GM21717 (cell line): ENCODE results near the gene SLC49A3.
"Not testable (repeated sequence)": the region's sequence is repeated elsewhere in the genome, so short reads cannot be mapped to it uniquely, and the experiment has no call there.

Source experiments
- ATAC-seq: cut with Tn5 transposase; IDR thresholded peaks from one replicate; pipeline ENCODE4 v1.9.1; 2021; ENCODE audit warnings: mild to moderate bottlenecking, moderate library complexity; ENCODE audit not compliant: unreplicated experiment

The SLC49A3 gene

DNA sequence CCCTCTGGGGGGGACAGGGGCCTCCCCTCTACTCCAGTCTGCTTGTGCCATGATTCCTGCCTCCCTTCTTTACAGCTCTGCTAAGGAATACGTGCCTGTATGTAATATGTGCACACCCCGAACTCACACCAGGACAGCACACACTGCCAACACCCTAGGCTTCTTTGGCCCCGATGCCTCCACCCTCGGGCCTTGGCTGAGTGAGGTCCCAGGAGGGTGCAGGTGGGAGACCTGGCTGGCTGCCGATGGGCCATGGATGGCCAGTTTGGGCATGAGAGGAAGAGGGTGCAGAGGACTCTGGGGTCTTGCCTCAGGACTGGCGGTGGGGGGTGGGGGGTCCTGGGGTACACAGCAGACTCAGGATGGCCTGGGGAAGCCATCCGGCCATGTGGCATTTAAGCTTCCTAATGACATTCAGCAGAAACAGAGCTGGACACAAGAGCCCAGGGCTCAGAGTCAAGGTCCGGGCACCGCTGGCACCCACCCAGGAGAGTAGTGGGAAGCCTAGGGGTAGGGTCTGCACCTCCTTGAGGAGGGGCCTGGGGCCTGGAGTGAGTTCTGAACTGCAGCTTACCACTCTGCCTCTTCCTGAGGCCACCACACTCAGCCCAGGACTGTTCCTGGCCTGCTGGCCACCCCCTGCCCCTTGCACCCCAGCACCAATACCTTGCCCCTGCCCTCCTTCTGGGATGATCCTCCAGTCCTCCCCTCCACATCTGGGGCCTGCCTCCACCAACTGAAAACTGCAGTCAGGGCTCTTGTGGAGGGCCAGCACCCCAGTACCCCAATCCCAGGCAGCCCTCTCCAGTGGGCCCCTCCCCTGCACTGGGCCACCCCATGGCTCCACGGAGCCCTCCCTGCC lies 14.6 kb upstream of the SLC49A3 start:
- no peak for ATAC-seq

DNA sequence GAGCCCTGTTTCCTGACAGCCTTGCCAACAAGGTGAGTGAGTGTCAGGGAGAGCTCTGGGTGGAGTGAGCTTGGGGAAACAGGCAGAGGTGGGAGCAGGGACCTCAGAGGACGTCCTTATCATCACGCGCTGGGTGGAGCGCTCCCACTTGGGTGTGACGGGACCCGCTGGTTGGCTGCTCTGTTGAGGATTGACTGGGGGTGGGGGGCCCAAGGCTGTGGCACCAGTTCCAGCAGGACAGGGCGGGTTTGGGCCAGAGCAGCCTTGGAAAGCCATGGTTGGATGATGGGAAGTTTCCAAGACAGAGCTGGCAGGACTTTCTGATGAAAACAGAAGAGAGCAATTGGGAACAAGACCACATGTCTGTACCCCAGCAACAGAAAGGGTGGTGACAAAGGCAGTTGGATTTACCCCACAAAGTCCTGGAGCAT lies 13.7 kb upstream of the SLC49A3 start:
- no peak for ATAC-seq

DNA sequence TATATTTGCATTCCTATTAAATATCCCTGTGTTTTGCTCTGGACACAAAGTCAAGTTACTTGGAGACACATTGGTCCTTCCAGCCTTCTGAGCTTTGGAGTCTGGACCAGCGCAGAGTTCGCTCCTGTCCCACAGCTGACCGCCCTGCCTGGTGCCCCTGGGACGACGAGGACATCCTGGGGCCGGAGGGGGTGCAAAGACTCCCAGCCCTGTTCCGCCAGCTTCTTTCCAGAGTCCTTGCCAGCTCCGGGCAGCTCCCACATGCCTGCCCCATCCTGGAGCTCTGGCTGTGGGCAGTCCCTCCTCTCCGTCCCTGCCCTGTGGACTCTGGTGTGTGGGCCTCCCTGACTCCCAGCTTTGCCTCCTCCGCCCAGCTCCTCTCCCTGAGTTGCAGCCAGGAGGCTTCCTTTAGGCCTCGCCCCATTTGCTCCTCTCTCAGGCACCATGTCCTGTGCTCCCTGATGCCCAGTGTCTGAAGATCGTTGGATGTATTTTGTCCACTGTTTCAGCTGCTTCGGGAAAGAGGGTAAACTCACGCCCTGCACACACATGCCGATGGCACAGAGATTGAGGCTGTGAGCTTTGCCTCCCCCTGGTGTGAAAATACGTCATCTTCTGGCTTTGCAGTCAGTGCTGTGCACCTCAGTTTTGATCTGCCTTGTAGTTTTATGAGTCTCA lies 11.8 kb upstream of the SLC49A3 start:
- no peak for ATAC-seq

DNA sequence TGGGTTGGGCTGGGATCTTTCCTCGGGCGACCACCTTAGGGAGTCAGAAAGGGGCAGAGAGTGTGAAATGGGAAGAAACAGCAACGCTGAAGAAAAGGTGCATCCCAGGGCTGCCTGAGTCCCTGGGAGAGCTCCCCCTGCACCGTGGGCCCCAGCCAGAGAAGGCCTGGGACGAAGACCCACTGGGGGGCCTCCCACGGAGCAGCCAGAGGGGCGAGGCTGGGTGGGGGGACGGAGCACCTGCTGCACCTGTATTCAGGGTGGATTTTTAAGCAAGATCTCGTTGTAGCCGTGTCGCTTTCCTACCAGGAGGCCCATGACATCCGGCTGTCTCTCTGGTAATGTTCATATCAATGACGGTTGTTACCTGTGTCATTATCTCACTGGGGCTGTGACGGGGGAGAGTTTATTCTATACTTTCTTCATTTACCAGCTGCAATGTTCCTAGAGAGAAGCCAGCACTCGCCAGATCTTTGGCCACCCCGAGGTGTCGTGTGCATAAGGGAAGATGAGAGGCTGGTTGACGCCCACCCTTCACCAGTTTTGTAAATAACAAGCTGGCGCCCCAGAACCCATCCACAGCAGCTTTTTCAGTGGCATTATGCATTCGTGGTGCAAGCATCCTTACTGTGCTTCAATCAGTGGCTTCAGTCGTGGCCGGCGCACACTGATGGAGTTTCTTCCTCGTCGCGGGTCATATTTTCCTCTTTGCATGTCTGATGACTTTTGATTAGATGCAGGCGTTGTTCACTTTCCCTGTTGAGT lies 11.0 kb upstream of the SLC49A3 start:
- ATAC-seq = no peak

DNA sequence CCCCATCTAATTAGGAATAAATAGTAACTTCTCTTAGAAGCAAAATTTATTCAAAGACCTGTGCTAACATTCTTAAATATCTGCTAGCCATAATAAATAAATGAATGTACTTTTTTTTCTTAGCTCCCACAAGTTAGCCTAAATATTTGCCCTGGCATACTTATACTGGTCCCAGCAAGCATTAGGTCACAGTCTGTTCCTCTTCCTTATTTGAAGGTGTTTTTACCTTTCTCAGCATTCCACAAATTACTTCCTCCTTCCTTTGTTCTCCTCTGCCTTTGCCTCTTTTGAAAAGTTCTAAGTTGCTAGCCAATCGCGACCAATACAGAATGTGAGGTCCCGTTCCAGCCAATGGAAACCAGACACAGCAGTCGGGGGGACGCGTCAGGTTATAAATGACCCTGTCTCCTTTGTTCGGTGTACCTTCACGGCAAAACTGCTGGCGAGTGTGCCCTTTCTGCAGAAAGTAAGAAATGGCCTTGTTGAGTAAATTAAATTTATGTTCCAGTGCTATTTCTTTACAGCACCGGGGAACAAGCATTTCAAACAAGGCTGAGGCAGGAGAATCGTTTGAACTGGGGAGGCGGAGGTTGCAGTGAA lies 5.5 kb upstream of the SLC49A3 start:
- not testable (repeated sequence) for ATAC-seq

DNA sequence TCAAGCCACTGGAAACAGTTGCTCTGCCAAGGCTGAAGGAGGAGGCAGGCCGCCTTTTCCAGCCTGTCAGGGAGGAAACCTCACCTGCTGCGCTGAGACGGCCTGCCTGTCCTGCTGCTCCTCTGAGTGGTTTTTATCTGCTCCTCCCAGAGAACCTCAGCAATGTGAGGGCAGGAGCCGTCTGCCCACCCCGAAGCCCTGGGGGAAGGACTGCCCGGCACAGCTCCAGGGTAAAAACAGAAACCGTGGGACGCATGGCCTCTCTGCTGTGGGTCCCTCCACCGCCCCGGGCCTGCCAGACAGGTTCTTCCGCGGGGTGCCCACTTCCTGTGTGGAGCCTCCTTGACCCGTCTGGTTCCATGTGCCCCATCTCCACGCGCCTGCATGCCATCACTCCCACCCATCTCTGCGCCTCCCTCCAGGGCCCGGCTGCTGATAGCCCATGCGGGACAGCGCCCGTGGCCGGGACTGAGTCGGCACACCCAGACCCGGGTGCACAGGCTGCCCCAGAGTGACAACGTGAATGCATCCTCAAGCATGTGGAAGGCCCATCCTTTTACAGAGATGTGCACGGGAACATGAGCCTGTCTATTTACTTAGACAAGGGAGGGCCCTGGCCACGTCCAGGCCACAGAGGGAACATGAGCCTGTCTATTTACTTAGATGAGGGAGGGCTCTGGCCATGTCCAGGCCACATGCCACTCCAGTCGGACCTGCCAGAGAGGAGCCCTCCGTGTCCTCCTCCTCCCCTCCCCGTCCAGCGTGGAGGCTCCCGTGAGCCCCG lies 4.0 kb upstream of the SLC49A3 start:
- no peak for ATAC-seq

DNA sequence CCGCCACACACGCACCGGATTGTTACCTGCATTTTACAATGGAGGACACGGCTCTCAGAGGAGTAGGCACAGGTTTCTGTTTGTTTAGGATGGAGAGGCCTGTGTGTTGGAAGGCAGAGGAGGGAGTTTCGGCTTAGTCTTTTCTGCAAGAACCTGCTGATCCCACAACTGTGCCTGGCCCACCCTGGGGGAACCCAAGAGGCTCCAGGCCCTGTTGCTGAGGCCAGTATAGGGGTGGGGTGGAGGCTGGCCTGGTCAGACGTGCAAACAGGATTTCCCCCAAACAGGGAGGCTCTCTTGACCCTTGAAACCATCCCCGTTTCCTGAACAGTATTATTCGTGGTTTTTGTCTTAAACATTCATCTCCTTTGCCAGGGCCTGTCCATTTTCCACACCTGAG lies 772 bp upstream of the SLC49A3 start:
- no peak for ATAC-seq

DNA sequence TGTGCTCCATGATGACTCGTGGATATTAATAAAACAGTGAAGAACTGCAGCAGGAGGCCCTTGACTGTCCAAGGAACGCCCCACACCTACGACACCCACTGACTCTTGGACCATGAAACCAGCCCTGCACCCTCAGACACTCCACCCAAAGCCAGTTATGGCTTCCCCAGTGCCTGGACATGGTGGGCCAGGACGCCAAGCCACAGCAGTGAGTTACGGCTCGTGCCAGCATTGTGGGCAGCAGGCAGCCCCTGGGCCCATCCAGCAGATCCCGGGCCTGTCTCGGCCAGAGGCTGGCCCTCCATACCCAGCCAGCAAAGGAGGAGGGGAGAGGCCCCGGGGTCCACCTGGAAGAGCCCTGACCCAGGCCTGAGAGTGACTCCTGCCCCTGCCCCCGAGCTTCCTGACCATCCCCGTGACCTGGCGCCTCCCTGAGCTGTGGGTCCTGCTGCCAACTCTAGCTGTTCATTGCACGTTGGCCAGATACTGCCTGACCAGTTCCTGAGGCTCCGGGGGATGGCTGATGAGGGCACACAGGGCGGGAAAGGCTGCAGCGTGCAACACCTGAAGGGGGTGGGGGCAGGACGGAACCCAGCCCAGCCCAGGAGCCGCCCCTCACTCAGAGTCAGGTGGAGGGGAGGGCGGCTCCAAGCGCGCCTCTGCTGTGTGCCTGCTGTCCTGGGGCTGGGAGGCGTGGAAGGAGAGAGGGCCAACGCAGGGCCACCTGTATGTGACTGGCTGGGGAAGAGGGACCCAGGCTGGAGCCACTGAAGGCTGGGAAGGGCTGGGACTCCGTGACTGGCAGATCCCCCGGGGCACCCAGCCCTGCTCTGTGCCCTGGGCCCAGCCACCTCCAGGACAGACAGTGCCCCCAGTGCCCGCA lies 739 bp downstream of the SLC49A3 start:
- ATAC-seq = no peak

DNA sequence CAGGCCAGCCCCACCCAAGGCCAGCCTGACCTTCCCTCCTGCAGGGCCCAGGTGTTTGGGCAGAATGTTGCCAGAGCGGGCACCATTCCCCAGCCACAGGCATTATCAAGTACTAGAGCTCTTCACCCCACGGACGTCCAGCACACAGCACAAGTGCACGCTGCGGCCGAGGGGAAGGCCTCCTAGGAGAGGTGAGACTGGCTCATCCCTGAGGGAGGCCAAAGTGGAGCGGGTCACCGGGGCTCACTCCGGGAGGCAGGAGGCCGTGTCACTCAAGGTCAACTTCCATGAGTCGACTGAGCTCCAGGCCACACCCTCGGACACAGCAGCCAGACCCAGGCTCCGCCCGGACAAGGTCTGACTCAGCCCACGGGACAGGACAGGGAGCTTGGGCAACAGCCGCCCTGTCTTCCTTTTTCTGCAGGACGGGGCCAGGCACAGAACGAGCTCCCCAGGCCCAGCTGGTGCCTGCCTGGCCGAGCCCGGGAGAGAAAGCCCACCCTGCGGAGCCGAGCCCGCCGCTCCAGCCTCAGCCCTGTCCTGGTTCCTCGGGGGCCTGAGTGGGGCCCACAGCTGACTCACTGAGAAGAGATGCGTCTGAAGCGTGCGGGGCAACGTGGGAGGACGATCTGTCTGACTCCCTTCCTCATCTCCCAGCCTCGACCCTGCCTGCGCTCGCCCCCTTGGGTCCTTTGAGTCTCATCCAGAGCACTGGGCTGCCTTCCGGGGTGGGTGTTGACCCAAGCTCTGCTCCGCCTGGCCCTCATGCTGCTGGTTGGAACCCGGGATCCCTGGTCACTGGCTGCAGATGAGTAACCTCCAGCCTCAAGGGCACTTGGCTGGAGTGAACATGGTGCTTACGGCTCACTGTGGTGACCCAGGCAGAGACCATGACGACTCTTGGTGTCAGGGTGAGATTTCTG lies 1.6 kb downstream of the SLC49A3 start:
- ATAC-seq = no peak

DNA sequence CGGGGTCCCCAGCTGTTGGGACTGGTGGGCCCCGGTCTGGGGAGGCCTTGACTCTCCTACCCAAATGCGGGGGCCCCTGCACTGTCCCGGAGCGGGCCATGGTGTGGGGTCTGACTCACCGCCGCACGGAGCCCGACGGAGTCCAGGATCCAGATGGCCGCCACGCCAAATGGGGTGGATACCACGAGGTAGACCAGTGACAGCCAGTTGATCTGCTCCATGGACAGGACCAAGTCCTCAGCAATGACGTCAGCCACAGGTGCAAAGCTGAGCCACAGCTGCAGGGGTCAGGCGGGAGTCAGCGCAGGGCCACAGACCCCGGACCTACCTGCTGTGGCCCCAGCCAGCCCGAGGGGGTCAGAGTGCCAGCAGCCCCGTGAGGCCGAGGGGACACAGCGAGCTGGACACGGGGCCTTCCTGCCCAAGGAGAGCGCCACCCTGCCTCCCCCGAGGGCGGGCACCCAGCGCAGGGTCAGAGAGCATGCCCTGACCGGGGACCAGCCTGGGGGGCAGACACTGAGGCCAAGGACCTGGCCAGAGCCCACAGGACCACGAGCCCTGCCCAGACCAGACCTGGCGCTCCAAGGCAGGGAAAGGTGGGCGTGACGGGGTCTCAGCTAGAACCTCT lies 2.4 kb downstream of the SLC49A3 start:
- ATAC-seq = no peak

DNA sequence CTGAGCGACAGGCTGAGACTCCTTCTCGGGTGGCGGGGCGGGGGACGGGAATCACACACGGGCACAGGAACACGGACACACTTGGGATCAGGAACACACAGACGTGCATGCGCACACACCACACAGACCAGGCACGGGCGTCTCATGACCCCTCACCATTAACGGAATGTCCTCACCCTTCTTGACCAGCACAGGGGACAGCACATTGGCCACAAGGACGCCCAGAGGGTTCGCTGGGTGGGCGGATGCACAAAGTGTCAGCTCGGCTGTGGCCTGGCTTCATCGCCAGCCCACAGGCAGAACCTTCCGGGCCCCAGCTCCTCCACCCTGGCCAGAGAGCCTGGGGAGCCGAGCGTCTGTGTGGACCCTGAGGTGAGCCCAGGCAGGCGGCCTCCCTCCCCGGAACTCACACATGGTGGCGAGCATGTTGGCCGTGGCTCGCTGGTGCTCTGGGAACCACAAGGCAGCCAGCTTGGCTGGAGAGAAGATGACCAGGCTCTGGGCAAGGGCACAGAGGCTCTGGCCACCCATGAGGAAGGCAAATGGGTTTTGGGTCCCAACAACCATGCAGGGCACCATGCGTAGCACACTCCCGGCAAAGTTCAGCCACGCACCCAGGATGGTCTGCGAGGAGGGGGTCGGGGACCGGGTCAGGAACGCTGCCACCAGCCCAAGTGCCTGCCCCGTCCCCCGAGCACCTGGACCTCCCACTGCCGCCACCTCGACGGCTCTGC lies 3.1 kb downstream of the SLC49A3 start:
- no peak for ATAC-seq

DNA sequence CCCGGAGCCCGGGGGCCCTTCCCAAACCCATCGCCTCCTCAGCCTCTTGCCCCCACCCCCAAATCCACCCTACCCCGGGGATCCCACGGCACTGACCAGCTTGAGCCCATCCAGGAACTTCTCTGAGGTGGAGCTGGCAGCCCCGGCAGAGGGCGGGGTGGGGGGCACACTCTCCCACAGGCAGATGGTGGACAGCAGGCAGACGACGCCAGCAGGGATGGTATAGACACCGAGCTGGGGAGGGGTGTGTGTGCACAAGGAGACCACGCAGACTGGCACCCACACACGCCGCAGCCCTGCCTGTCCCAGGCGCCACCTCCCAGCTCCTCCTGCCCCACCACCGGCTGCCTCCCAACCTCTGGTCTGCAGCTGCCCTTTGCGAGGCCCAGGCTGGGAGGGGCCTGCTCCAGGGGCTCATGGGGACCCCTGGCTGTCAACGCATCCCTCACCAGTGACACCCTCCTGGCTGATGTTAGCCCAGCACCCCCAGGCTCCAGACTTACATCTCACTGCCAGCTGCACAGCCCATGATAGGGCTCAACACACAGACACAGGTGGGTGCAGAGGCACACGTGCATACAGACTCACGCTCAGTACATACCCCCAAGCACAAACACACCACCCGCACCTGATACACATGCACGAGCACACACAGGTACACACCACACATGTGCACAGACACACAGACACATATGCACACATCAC lies 4.2 kb downstream of the SLC49A3 start:
- no peak for ATAC-seq

DNA sequence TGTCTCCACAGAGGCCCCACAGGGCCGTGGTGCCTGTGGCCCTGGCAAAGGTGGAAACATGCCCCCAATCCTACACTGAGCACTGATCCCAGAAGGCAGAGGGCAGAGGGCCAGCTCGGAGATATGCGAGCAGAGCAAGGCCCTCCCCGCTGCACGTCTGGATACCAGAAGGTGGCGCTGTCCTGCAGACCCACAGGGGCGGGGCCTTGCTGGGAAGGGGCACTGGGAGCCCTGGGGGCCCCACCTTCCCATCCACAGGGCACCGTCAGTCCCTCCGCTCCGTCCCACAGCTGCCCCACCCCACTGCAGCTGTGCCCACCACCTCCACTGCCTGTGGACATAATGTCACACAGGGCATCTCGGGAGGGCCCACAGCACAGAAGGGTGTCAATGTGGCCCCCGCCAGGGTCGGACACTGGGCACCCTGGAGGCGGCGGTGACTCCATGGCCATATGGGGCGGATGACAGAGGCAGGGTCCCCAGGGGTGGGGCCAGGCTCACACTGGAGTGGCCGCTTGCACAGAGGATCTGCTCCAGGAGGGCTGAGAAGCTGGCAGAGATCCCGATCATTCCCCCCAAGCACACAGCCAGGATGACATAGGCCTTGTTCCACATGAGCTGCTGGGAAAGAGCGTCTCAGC lies 4.8 kb downstream of the SLC49A3 start:
- ATAC-seq = no peak

DNA sequence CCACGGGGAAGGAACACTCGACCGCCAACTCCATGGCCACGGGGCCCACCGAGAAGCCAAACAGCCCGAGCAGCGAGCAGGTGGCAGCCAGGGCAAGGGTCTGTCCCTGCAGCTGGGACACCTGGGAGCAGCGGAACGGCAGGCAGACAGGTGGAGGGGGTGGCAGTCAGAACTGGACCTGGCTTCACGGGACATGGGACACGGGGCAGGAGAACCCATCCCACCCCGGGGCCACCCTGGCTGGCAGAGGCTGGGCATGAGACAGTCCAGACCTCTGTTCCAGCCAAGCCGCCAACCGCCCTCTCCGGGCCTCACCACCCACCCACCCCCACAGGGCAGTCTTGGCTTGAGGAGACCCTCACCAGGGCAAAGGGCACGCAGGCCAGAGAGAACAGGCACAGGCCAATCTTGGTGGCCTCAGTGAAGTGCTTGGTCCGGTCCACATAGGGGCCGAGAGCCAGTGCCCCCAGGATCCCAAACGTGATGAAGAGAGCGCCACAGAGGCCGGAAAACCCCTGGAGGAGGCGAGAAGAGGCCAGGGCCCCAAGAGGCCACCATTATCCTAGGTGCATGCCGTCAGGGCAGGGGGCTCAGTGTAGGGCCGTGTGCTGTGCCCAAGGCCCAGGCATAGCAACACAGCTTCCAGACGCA lies 5.6 kb downstream of the SLC49A3 start:
- ATAC-seq = no peak

DNA sequence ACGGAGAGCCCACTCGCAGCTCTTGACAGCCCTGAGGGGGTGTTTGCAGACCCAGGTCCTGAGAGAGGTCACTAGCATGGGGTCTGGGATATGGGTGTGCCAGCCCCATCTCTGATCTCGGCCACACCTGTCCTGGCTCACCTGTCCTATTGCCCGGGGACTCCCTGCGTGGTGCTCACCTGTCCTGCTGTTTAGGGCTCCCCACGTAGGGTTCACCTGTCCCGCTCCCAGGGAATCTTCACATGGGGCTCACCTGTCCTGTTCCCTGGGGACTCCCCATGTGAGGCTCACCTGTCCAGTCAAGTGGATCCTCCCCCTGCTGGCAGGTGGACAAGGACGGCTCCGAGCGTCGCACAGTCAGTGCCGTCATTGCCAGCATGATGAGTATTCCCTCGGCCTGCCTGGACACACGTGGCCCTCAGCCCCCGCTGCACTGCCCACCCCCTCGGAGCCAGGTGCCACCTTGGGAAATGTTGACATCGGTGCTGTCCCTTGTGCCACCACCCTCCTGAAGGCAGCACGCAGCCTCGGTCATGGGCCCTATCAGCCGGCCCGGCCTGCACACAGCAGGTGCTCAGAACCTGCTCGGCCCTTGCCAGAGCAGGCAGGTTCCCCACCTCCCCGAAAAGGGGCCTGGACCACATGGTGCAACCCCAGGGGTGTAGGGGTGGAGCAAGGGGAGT lies 6.3 kb downstream of the SLC49A3 start:
- no peak for ATAC-seq
